Activated naive CD8-positive, alpha-beta T cell treated with anti-CD3 and anti-CD28 coated beads, Interleukin-2, amount 50 U/mL, for 24 hours (primary cell): ENCODE data around the gene TRIM17.

ENCODE experiments used
- ATAC-seq: fragments of 150-1000 bp; cut with Tn5 transposase; one replicate; pipeline ENCODE4 v1.10.0; 2021
- DNase-seq: peaks from one replicate; pipeline ENCODE4 v3.0.0; 2021
- H3K27ac Mint-ChIP-seq: one replicate; pipeline ENCODE4 v1.8.0; 2021; ENCODE audit warnings: mild to moderate bottlenecking, mixed read lengths
- H3K27me3 Mint-ChIP-seq: one replicate; pipeline ENCODE4 v1.8.0; 2021; ENCODE audit warnings: mixed read lengths
- H3K36me3 Mint-ChIP-seq: one replicate; pipeline ENCODE4 v1.8.0; 2021; ENCODE audit warnings: low read depth, mixed read lengths
- H3K4me1 Mint-ChIP-seq: one replicate; pipeline ENCODE4 v1.8.0; 2021; ENCODE audit warnings: mixed read lengths
- H3K4me3 Mint-ChIP-seq: one replicate; pipeline ENCODE4 v1.8.0; 2021; ENCODE audit warnings: mild to moderate bottlenecking, moderate library complexity, mixed read lengths
- H3K9me3 Mint-ChIP-seq: one replicate; pipeline ENCODE4 v1.8.0; 2021; ENCODE audit warnings: mixed read lengths

Gene TRIM17

DNA sequence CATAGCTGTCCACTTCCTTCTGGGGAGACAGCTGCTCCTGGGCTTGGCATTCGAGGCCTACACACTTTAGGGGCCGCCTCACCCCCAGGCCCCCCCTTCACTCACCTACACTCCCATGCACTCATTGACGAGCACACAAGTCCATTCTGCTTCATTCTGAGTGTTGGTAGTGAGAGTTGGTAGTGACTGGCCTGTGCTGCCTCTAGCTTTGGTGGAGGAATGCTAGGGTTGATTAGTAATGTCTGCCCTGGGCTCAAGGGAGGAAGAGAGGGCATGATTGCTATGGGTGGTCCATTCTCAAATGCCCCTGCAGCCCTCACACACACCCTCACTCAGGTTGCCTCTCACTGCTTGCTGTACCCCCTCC is 40.4 kb downstream of the TRIM17 start:
- no peak overlapping the region for H3K4me3 Mint-ChIP-seq
- no peak for ATAC-seq
- H3K27ac Mint-ChIP-seq = no peak overlapping the region
- no peaks in the 10 kb centered on the region for H3K9me3 Mint-ChIP-seq
- H3K4me1 Mint-ChIP-seq = peaks cover 7% of the 10 kb centered on the region
- H3K36me3 Mint-ChIP-seq = no peaks in the 10 kb centered on the region
- DNase-seq = no peak
- H3K27me3 Mint-ChIP-seq = peaks cover 17% of the 10 kb centered on the region

DNA sequence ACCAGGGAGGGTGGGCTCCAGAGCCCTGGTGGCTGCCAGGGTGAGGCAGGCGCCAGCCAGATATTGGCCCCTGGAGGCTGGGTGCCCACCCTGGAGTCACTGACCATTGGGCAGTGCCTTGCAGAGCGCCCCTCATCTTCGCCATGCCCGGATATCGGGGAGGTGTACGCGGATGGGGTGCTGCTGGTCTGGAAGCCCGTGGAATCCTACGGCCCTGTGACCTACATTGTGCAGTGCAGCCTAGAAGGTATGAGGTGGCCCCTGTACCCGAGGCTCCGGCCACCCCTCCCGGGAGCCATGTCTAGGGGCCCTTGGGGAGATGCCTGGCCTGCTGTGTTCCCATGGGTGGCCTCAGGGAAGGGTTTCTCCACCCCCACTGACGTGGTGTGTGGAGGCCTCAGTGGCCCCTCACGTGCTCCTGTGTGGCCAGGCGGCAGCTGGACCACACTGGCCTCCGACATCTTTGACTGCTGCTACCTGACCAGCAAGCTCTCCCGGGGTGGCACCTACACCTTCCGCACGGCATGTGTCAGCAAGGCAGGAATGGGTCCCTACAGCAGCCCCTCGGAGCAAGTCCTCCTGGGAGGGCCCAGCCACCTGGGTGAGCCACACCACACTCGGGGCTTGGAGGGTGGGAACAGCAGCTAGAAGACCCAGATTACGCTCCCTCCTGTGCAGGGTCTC is 40.9 kb downstream of the TRIM17 start:
- Mint-ChIP-seq H3K4me1 (peaks cover 7% of the 10 kb centered on the region), H3K36me3 (no peaks in the 10 kb centered on the region)

DNA sequence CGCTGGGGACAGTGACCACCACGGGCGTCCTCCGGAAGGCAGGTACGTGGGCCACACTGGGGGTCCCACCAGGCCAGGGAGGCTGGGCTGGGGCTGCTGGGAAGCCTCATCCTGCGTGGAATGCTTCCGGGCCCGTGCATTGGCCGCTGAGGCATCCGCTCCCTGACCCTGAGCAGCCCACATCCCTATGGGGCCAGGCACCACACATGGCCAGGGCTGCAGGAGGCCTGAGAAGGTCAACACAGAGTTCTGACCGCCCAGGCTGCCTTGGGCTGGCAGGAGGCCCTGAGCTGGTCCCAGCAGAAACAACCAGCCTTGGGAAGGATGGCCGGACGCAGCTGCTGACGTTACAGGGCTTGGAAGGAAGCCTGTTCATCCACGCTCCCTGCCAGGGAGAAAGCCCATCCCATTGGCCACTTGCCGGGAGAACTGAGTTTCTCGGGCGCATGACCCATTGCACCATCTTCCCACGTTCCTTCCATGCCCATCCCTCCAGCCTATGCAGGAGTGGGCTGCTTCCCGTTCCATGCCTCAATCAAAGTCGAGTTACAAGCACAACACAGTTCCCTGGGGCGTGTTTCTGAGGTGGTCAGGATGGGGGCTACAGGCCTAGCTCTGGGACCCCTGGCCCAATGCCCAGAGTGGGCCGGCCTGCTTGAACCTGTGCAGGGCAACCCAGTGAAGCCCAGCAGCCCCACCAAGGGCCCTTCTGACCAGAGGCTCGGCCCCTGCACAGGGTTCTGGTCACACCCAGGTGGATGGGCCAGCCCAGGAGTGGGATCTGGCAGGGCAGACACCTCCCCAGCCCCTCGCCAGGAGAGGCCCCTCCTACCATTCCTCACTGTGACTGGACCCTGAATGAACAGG is 41.7 kb downstream of the TRIM17 start:
- H3K36me3 Mint-ChIP-seq = no peaks in the 10 kb centered on the region
- no peak overlapping the region for H3K27ac Mint-ChIP-seq
- no peak overlapping the region for H3K4me3 Mint-ChIP-seq
- H3K9me3 Mint-ChIP-seq = no peaks in the 10 kb centered on the region
- peaks cover 13% of the 10 kb centered on the region for H3K27me3 Mint-ChIP-seq
- H3K4me1 Mint-ChIP-seq = peaks cover 7% of the 10 kb centered on the region
- no peak for ATAC-seq
- no peak for DNase-seq

More for the DNA sequence above, 40.9 kb downstream of the TRIM17 start:
- Mint-ChIP-seq H3K27ac (no peak overlapping the region), H3K27me3 (peaks cover 17% of the 10 kb centered on the region), H3K9me3 (no peaks in the 10 kb centered on the region), H3K4me3 (no peak overlapping the region)
- no peak for DNase-seq
- no peak for ATAC-seq

DNA sequence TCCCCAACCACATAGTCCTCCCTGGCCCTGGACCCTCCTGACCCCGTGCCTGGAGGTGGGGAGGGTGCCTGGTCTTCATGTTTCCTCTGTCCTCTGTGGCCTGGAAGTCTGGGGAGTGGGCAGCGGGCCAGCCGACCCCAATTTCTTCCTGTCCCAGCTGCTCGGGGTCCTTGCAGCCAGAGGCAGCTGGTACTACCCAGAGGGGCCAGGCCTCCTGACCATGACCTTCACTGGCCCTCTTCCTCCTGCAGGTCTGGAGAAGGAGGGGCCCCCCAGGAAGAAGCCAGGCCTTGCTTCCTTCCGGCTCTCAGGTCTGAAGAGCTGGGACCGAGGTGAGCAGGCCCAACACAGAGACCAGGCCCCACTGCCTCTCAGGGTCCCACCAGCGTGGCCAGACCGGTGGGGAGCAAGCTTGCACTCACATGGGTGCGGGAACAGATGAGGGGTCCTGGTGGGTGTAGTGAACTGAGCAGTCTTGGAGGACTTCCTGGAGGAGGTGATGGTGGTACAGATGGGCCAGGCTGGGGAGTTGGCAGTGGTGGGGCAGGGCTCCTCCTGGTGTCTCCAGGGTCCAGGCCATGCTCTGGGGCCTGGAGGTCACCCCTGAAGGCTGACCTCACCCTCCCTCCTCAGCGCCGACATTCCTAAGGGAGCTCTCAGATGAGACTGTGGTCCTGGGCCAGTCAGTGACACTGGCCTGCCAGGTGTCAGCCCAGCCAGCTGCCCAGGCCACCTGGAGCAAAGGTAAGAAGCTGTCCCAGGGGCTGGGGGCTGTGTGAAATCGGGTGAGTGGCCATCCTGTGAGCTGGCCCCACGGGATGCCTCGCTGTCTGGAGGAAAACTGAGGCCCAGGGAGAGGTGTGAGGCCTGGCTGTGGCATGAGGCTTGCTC is 42.7 kb downstream of the TRIM17 start:
- Mint-ChIP-seq H3K27me3 (peaks cover 4% of the 10 kb centered on the region), H3K27ac (no peak overlapping the region), H3K36me3 (no peaks in the 10 kb centered on the region), H3K4me1 (peaks cover 4% of the 10 kb centered on the region), H3K9me3 (no peaks in the 10 kb centered on the region), H3K4me3 (no peak overlapping the region)
- no peak for DNase-seq
- no peak for ATAC-seq

DNA sequence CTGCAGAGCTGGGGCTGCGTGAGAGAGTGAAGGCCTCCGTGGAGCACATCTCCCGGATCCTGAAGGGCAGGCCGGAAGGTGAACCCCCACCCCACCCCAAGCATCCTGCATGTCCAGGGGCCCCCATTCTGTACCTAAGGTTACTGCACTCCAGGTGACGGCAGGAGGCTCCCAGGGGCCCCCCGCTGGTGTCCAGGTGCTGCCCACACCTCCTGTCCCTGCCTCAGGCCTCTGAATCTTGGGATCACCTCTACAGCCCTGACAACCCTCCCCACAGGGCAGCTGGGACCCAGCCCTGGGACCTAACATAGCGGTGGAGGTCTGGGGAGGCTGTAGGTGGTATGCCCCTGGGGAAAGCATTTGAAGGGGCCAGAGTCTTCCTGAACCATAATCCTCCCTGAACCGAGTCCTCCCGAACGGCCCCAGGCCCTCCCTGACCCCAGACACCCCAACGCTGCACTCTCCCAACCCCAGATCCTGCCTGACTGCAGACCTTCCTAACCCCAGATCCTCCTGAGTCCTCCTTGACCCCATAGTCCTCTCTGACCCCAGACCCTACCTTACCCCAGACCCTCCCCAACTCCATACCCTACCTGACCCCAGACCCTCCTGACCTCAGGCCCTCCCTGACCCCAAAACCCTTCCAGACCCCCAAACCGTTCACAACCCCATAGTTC is 43.5 kb downstream of the TRIM17 start:
- no peaks in the 10 kb centered on the region for H3K9me3 Mint-ChIP-seq
- H3K27ac Mint-ChIP-seq = no peak overlapping the region
- DNase-seq (no peak), ATAC-seq (no peak)
- no peaks in the 10 kb centered on the region for H3K36me3 Mint-ChIP-seq
- no peaks in the 10 kb centered on the region for H3K4me1 Mint-ChIP-seq
- H3K27me3 Mint-ChIP-seq = no peaks in the 10 kb centered on the region
- no peak overlapping the region for H3K4me3 Mint-ChIP-seq

DNA sequence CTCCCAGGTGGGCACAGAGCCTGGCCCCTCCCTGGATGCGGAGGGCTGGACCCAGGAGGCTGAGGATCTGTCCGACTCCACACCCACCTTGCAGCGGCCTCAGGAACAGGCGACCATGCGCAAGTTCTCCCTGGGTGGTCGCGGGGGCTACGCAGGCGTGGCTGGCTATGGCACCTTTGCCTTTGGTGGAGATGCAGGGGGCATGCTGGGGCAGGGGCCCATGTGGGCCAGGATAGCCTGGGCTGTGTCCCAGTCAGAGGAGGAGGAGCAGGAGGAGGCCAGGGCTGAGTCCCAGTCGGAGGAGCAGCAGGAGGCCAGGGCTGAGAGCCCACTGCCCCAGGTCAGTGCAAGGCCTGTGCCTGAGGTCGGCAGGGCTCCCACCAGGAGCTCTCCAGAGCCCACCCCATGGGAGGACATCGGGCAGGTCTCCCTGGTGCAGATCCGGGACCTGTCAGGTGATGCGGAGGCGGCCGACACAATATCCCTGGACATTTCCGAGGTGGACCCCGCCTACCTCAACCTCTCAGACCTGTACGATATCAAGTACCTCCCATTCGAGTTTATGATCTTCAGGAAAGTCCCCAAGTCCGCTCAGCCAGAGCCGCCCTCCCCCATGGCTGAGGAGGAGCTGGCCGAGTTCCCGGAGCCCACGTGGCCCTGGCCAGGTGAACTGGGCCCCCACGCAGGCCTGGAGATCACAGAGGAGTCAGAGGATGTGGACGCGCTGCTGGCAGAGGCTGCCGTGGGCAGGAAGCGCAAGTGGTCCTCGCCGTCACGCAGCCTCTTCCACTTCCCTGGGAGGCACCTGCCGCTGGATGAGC is 44.3 kb downstream of the TRIM17 start:
- Mint-ChIP-seq H3K27ac (no peak overlapping the region), H3K4me1 (no peaks in the 10 kb centered on the region), H3K36me3 (no peaks in the 10 kb centered on the region), H3K4me3 (no peak overlapping the region), H3K9me3 (no peaks in the 10 kb centered on the region), H3K27me3 (no peaks in the 10 kb centered on the region)
- DNase-seq = no peak
- no peak for ATAC-seq

DNA sequence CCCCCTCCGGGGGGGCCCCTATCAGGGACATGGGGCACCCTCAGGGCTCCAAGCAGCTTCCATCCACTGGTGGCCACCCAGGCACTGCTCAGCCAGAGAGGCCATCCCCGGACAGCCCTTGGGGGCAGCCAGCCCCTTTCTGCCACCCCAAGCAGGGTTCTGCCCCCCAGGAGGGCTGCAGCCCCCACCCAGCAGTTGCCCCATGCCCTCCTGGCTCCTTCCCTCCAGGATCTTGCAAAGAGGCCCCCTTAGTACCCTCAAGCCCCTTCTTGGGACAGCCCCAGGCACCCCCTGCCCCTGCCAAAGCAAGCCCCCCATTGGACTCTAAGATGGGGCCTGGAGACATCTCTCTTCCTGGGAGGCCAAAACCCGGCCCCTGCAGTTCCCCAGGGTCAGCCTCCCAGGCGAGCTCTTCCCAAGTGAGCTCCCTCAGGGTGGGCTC is 44.9 kb downstream of the TRIM17 start:
- Mint-ChIP-seq H3K27me3 (no peaks in the 10 kb centered on the region), H3K27ac (no peak overlapping the region), H3K9me3 (no peaks in the 10 kb centered on the region), H3K4me1 (no peaks in the 10 kb centered on the region), H3K36me3 (no peaks in the 10 kb centered on the region), H3K4me3 (no peak overlapping the region)
- ATAC-seq (no peak), DNase-seq (no peak)

DNA sequence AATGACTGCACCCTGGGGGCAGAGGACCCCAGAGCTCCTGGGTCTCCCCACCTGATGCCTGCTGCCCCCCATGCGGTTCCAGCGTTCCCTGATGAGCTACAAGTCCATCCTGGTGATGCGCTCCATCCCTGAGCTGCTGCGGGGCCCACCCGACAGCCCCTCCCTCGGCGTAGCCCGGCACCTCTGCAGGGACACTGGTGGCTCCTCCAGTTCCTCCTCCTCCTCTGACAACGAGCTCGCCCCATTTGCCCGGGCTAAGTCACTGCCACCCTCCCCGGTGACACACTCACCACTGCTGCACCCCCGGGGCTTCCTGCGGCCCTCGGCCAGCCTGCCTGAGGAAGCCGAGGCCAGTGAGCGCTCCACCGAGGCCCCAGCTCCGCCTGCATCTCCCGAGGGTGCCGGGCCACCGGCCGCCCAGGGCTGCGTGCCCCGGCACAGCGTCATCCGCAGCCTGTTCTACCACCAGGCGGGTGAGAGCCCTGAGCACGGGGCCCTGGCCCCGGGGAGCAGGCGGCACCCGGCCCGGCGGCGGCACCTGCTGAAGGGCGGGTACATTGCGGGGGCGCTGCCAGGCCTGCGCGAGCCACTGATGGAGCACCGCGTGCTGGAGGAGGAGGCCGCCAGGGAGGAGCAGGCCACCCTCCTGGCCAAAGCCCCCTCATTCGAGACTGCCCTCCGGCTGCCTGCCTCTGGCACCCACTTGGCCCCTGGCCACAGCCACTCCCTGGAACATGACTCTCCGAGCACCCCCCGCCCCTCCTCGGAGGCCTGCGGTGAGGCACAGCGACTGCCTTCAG is 45.5 kb downstream of the TRIM17 start:
- Mint-ChIP-seq H3K36me3 (no peaks in the 10 kb centered on the region), H3K4me3 (no peak overlapping the region), H3K4me1 (no peaks in the 10 kb centered on the region), H3K27ac (no peak overlapping the region), H3K27me3 (no peaks in the 10 kb centered on the region), H3K9me3 (no peaks in the 10 kb centered on the region)
- ATAC-seq (no peak), DNase-seq (no peak)

DNA sequence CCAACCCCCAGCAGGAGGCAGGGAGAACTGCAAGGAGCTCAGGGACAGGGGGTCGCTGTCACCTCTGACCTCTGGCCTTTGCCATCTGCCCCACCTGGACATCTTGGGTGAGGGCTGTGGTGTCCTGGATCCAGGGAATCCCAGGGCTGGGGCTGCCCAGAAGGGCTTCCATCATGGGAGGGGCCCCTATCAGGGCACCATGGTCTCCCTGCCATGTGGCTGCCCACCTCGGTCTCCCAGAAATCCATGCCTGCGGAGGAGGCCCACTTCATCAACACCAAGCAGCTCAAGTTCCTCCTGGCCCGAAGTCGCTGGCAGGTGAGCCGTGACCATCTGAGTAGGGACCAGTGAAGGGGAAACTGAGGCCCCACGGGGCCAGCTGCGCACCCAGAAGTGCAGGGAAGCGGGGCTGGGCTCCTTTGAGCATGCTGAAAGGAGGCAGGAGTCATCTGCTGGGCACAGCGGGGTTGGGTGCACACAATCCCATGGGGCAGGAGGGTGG is 46.2 kb downstream of the TRIM17 start:
- DNase-seq = no peak
- no peaks in the 10 kb centered on the region for H3K9me3 Mint-ChIP-seq
- ATAC-seq = no peak
- H3K27me3 Mint-ChIP-seq = no peaks in the 10 kb centered on the region
- no peak overlapping the region for H3K4me3 Mint-ChIP-seq
- H3K27ac Mint-ChIP-seq = no peak overlapping the region
- no peaks in the 10 kb centered on the region for H3K36me3 Mint-ChIP-seq
- no peaks in the 10 kb centered on the region for H3K4me1 Mint-ChIP-seq

DNA sequence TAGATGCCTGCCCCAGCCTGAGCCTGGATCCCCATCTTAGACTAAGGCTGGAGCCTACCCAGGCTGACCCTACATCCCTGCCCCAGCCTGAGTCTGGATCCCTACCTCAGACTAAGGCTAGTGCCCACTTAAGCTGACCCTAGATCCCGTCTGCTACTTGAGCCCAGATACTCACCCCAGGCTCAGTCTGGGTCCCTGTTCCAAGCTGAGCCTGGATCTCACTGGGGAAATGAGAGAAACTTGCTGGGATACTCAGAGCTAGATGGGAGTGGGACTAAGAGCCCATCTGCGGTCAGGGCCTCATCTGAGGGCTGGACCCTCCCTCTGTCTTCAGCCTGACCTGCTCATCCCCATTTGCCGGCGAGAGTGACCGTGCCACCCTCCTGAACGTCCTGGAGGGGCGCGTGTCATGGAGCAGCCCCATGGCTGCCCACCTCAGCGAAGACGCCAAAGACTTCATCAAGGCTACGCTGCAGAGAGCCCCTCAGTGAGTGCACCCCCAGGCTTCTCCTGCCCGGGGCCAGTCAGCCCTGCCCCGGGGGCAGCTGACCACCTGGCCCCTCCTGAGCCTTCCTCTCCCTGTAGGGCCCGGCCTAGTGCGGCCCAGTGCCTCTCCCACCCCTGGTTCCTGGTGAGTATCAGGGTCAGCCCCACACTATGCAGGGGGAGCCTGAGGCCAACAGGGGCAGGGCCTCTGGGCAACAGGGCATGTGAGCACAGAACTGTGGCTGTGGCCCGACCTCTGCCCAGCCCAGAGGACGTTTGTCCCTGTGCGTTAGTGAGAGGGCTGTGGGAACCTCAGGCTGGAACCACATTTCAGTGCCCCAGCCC is 46.8 kb downstream of the TRIM17 start:
- H3K36me3 Mint-ChIP-seq = no peaks in the 10 kb centered on the region
- ATAC-seq (no peak), DNase-seq (no peak)
- no peaks in the 10 kb centered on the region for H3K9me3 Mint-ChIP-seq
- no peaks in the 10 kb centered on the region for H3K4me1 Mint-ChIP-seq
- H3K27ac Mint-ChIP-seq = no peak overlapping the region
- H3K27me3 Mint-ChIP-seq = no peaks in the 10 kb centered on the region
- no peak overlapping the region for H3K4me3 Mint-ChIP-seq

DNA sequence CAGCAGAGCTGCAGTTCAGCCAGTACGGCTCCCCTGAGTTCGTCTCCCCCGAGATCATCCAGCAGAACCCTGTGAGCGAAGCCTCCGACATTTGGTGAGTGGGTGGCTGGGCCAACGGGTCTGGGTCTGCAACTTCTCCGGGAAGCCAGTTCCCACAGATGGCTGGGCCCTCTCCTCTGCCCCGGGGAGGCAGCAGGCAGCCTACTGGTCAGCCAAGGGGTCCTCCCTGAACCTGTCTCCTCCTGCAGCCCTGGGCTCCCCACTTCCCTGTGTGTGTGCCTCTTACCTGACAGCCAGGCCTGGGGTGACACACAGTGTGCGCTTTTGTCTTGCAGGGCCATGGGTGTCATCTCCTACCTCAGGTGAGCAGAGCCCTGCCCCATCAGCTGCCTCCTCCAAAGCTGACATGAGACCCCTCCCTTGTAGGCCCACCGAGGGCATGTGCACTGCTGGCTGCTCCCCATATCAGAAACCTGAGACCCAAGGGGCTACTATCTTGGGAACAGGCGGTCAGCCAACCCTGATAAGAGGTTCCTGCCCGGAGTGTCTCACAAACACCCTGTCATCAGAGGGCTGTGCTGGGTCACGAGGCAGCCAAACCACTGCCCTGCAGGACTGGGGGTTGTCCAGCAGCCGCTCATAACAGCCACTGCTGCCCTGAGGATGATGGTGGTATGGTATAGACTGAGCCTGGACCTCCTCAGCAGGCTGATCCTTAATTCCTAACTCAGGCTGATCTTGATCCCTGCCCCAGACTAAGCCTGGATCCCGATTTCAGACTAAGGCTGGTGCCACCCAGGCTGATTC is 47.7 kb downstream of the TRIM17 start:
- Mint-ChIP-seq H3K4me3 (no peak overlapping the region), H3K4me1 (no peaks in the 10 kb centered on the region), H3K27me3 (no peaks in the 10 kb centered on the region), H3K27ac (no peak overlapping the region), H3K9me3 (no peaks in the 10 kb centered on the region), H3K36me3 (no peaks in the 10 kb centered on the region)
- no peak for ATAC-seq
- DNase-seq = no peak
